Neuronal stem cell (in vitro differentiated cells): Measurements from ENCODE around the gene TMC8.

Experiments used
- DNase-seq: peaks from one replicate; pipeline ENCODE4 v3.0.0-alpha.2; 2013; ENCODE audit warnings: low spot score
- H2AFZ ChIP-seq: one replicate; pipeline ENCODE4 v1.6.1; 2013; ENCODE audit warnings: mild to moderate bottlenecking, low read length, inconsistent platforms
- H2AK5ac ChIP-seq: 2 replicates; pipeline ENCODE4 v1.6.1; 2013; ENCODE audit warnings: low read depth, mild to moderate bottlenecking, inconsistent platforms, low read length, moderate library complexity, mixed read lengths
- H2BK120ac ChIP-seq: 2 replicates; pipeline ENCODE4 v1.6.1; 2013; ENCODE audit warnings: low read depth, mild to moderate bottlenecking, inconsistent platforms, low read length, moderate library complexity, mixed read lengths
- H2BK12ac ChIP-seq: one replicate; pipeline ENCODE4 v1.6.1; 2013; ENCODE audit warnings: low read length, inconsistent platforms
- H2BK15ac ChIP-seq: 2 replicates; pipeline ENCODE4 v1.6.1; 2013; ENCODE audit warnings: mild to moderate bottlenecking, low read length, inconsistent platforms, mixed read lengths
- H2BK5ac ChIP-seq: one replicate; pipeline ENCODE4 v1.6.1; 2013; ENCODE audit warnings: inconsistent platforms, mild to moderate bottlenecking, low read length, moderate library complexity
- H3K14ac ChIP-seq: one replicate; pipeline ENCODE4 v1.6.1; 2013; ENCODE audit warnings: low read length, inconsistent platforms
- H3K18ac ChIP-seq: 2 replicates; pipeline ENCODE4 v1.6.1; 2013; ENCODE audit warnings: low read length, inconsistent platforms
- H3K23ac ChIP-seq: 2 replicates; pipeline ENCODE4 v1.6.1; 2013; ENCODE audit warnings: low read depth, mild to moderate bottlenecking, mixed read lengths, low read length, inconsistent platforms; ENCODE audit not compliant: poor library complexity
- H3K27ac ChIP-seq: replicated peaks from 3 replicates; pipeline ENCODE4 v1.5.1; 2013; ENCODE audit warnings: low read length, inconsistent platforms
- H3K27me3 ChIP-seq, 3 experiments: 2 replicates each; pipeline ENCODE4 v1.6.1; 2013; ENCODE audit warnings: low read length in 3 of 3, mild to moderate bottlenecking in 2 of 3, inconsistent platforms in 1 of 3, low read depth in 1 of 3, mixed read lengths in 1 of 3, moderate library complexity in 1 of 3; ENCODE audit not compliant: control insufficient read depth in 3 of 3, insufficient read depth in 3 of 3
- H3K36me3 ChIP-seq, 2 donors: replicated peaks in 1 of 2; 2 replicates each; pipeline ENCODE4 v1.6.1; 2013; ENCODE audit warnings: low read length in 2 of 2; ENCODE audit not compliant: control insufficient read depth in 2 of 2, insufficient read depth in 2 of 2
- H3K4ac ChIP-seq: 2 replicates; pipeline ENCODE4 v1.6.1; 2013; ENCODE audit warnings: inconsistent platforms, mild to moderate bottlenecking, low read length, moderate library complexity
- H3K4me1 ChIP-seq, 2 donors: 1 replicate in 1 of 2; 2 replicates in 1 of 2; pipeline ENCODE4 v1.6.1; 2013; ENCODE audit warnings: low read length in 2 of 2, low read depth in 1 of 2; ENCODE audit not compliant: control insufficient read depth in 2 of 2, insufficient read depth in 1 of 2
- H3K4me2 ChIP-seq: one replicate; pipeline ENCODE4 v1.6.1; 2013; ENCODE audit warnings: mild to moderate bottlenecking, low read length, inconsistent platforms; ENCODE audit not compliant: insufficient read depth, poor library complexity, severe bottlenecking
- H3K4me3 ChIP-seq, 2 donors: 2 replicates each; pipeline ENCODE4 v1.5.1; 2013; ENCODE audit warnings: low read length in 2 of 2, mild to moderate bottlenecking in 2 of 2, inconsistent platforms in 1 of 2, moderate library complexity in 1 of 2
- H3K79me1 ChIP-seq: one replicate; pipeline ENCODE4 v1.6.1; 2013; ENCODE audit warnings: low read depth, mild to moderate bottlenecking, inconsistent platforms, low read length, moderate library complexity
- H3K9ac ChIP-seq: one replicate; pipeline ENCODE4 v1.6.1; 2013; ENCODE audit warnings: mild to moderate bottlenecking, low read depth, low read length, inconsistent platforms; ENCODE audit not compliant: poor library complexity
- H3K9me3 ChIP-seq, 2 donors: replicated peaks in 1 of 2; 2 replicates each; pipeline versions ENCODE3 to v1.6.1; 2013; ENCODE audit warnings: low read length in 2 of 2, mild to moderate bottlenecking in 2 of 2, inconsistent platforms in 1 of 2, low read depth in 1 of 2, mixed read lengths in 1 of 2, moderate library complexity in 1 of 2; ENCODE audit not compliant: control insufficient read depth in 2 of 2, insufficient read depth in 1 of 2
- H4K8ac ChIP-seq: one replicate; pipeline ENCODE4 v1.6.1; 2013; ENCODE audit warnings: low read depth, mild to moderate bottlenecking, inconsistent platforms, low read length, moderate library complexity
- H4K91ac ChIP-seq: one replicate; pipeline ENCODE4 v1.6.1; 2013; ENCODE audit warnings: low read length, low read depth, mild to moderate bottlenecking, inconsistent platforms; ENCODE audit not compliant: poor library complexity
- WGBS, 2 donors: extraction: QIAGEN DNeasy Blood & Tissue Kit; methylation state at CpG; one replicate each; pipeline ENCODE4 v1.1.7; 2013; ENCODE audit warnings: missing lambda C conversion rate in 2 of 2, mixed read lengths in 1 of 2; ENCODE audit not compliant: insufficient read length in 2 of 2, insufficient replicate concordance in 1 of 2; ENCODE audit errors: extremely low coverage in 2 of 2; 5-methylcytosine and 5-hydroxymethylcytosine counted together

Gene TMC8

DNA sequence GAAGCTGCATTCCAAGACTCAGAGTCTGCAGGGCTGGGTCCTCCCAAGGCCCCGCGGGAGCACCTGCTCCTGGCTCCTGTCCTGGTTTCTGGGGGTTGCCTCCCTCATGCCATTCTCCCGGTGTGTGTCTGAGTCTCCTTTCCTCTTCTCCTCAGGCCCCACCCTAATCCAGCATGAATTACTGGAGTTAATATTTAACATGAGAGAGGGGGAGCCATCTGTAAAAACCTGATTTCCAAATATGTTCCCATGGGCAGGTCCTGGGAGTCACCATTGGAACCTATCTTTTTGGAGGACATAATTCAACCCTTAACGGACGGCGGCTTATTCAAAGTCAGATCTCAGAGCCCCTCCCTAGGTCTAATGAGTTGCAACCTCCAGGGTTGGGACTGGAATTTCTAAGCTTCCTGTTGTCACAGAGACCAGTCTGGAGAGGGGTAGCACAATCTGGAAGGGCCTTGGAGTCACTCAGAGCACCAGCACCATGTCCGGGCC, 21.0 kb downstream of the TMC8 start:
- Histone ChIP-seq H3K23ac (no peak overlapping the region), H3K4me3 (no peak overlapping the region), H2BK120ac (no peak overlapping the region), H2AFZ (peak overlapping the region; percentile 67), H3K4me1 (peaks cover 5 to 7% of the 10 kb centered on the region in 2 donors), H4K8ac (no peak overlapping the region), H2BK5ac (no peak overlapping the region), H3K79me1 (no peaks in the 10 kb centered on the region), H3K27me3 (peaks cover 0 to 19% (median 0%) of the 10 kb centered on the region in 3 experiments), H3K9me3 (peaks cover 0 to under 1% of the 10 kb centered on the region in 2 donors), H3K36me3 (no peaks in the 10 kb centered on the region), H3K14ac (no peak overlapping the region), H3K18ac (peak overlapping the region; percentile 67), H3K4me2 (no peak overlapping the region), H3K27ac (no peak overlapping the region), H3K9ac (no peak overlapping the region), H2AK5ac (no peak overlapping the region), H4K91ac (no peak overlapping the region), H3K4ac (no peak overlapping the region), H2BK15ac (peak overlapping the region; percentile 19), H2BK12ac (no peak overlapping the region)
- WGBS, 2 donors = no CpG with 5 or more reads among the region's 7 CpGs
- DNase-seq = no peak

DNA sequence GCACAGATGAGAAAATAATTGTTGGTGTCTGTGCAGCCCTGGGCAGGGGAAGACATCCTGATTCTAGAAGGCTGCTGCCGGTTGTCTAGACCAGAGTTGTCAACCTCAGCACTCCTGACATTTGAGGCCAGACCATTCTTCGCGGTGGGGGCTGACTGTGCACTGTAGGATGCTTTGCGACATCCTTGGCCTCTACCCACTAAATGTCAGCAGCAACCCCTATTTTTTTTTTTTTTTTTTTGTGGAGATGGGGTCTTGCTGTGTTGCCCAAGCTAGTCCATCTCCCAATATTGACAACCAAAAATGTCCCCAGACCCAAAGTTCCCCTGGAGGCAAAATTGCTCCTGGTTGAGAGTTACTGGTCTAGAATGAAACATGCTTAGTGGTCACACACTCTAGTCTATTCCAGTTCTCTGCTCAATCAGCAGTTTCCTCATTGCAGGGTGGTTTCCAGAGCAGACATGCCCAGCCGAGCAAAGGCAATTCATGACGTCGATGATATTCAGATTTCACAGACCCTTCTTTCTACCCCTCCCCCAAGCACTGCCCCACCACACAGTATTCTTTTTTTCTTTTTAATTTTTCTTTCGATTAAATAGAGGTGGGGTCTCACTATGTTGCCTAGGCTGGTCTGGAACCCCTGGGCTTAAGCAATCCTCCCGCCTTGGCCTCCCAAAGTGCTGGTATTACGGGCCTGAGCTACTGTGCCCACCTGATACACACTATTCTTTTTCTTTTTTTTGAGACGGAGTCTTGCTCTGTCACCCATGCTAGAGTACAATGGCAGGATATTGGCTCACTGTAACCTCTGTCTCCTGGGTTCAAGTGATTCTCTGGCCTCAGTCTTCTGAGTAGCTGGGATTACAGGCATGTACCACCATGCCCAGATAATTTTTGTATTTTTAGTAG, 24.6 kb downstream of the TMC8 start:
- Histone ChIP-seq H3K27me3 (no peaks in the 10 kb centered on the region), H3K27ac (no peak overlapping the region), H4K91ac (no peak overlapping the region), H2BK120ac (no peak overlapping the region), H2BK5ac (no peak overlapping the region), H3K9me3 (no peaks in the 10 kb centered on the region), H3K23ac (no peak overlapping the region), H3K14ac (no peak overlapping the region), H4K8ac (no peak overlapping the region), H3K4me3 (no peak overlapping the region), H2AK5ac (no peak overlapping the region), H3K9ac (no peak overlapping the region), H3K36me3 (no peaks in the 10 kb centered on the region), H2BK15ac (no peak overlapping the region), H3K4me1 (peaks cover 5 to 7% of the 10 kb centered on the region in 2 donors), H3K4me2 (no peak overlapping the region), H3K79me1 (no peaks in the 10 kb centered on the region), H2BK12ac (no peak overlapping the region), H3K18ac (no peak overlapping the region), H2AFZ (no peak overlapping the region), H3K4ac (no peak overlapping the region)
- no peak for DNase-seq
- WGBS, 2 donors = no CpG with 5 or more reads among the region's 11 CpGs

DNA sequence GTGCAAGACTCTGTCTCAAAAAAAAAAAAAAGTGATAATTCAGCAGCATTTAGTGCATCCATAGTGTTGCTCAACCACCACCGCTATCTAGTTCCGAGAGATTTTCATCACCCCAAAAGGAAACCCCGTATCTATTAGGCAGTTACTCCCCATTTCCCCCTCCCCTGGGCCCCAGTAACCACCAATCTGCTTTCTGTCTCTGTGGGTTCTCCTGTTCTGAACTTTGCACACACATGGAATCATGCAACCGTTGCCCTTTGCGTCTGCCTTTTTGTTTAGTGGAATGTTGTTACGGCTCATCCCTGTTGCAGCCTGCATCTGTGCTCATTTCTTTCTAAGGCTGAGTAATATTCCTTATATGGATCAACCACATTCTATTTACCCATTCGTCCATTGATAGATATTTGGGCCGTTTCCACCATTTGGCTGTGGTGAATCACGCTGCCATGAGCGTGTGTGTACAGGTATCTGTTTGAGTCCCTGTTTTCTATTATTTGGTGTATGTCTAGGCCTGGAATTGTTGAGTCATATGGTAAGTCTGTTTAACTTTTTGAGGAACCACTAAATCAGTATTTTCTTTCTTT, 29.1 kb downstream of the TMC8 start:
- Histone ChIP-seq H2BK5ac (no peak overlapping the region), H2AK5ac (no peak overlapping the region), H3K27ac (no peak overlapping the region), H2BK12ac (no peak overlapping the region), H2BK15ac (no peak overlapping the region), H3K36me3 (no peaks in the 10 kb centered on the region), H4K91ac (no peak overlapping the region), H3K14ac (no peak overlapping the region), H3K23ac (no peak overlapping the region), H3K4me1 (no peaks in the 10 kb centered on the region), H3K27me3 (peaks cover 0 to 10% (median 0%) of the 10 kb centered on the region in 3 experiments), H3K79me1 (no peaks in the 10 kb centered on the region), H4K8ac (no peak overlapping the region), H3K4me3 (no peak overlapping the region), H3K9ac (no peak overlapping the region), H3K9me3 (no peaks in the 10 kb centered on the region), H3K4me2 (no peak overlapping the region), H3K18ac (no peak overlapping the region), H3K4ac (no peak overlapping the region), H2BK120ac (no peak overlapping the region), H2AFZ (no peak overlapping the region)
- DNase-seq = no peak
- no CpG with 5 or more reads among the region's 10 CpGs for WGBS, 2 donors
